Measurements from ENCODE around the gene RBM15B.
A peak's percentile ranks its signal among the peaks of the same experiment; 100 is the strongest.

Gene RBM15B

DNA sequence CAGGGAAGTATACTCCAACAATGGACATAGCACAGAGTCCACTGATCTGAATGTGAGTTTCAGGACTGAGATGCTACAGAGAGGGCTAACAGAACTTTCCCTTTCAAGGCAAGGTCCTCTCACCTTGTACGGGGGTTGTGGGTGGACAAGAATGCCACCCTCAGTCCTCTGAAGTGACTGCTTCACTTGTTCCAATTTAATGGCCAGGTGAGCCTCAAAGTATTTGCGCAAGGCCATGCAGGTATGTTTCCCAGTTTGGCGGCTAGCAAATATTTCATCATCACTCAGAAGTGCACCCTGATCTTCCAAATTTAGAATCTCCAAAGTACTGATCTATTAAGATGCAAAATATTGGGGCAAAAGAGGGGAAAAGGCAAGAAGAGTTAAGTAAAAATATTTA lies 38.1 kb downstream of the RBM15B start:
- TF ChIP-seq TAF1 (IDR thresholded peaks at IDR 0.05; ENCODE audit: low read depth) (no peak), TCF12 (IDR thresholded peaks at IDR 0.05; ENCODE audit: low read depth) (no peak), EP300 (IDR thresholded peaks at IDR 0.05; ENCODE audit: borderline replicate concordance) (no peak), ZBTB7A (IDR thresholded peaks at IDR 0.05; ENCODE audit: low read depth) (no peak), FOXM1 (IDR thresholded peaks at IDR 0.05; ENCODE audit: borderline replicate concordance, low read depth) (no peak), CEBPB (IDR thresholded peaks at IDR 0.05) (no peak), EGR1 (IDR thresholded peaks at IDR 0.05) (no peak), CREB1 (IDR thresholded peaks at IDR 0.05; ENCODE audit: low read depth) (no peak)
- TF ChIP-seq, protein P1, sequence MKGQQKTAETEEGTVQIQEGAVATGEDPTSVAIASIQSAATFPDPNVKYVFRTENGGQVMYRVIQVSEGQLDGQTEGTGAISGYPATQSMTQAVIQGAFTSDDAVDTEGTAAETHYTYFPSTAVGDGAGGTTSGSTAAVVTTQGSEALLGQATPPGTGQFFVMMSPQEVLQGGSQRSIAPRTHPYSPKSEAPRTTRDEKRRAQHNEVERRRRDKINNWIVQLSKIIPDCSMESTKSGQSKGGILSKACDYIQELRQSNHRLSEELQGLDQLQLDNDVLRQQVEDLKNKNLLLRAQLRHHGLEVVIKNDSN (IDR thresholded peaks at IDR 0.05), result no peak

DNA sequence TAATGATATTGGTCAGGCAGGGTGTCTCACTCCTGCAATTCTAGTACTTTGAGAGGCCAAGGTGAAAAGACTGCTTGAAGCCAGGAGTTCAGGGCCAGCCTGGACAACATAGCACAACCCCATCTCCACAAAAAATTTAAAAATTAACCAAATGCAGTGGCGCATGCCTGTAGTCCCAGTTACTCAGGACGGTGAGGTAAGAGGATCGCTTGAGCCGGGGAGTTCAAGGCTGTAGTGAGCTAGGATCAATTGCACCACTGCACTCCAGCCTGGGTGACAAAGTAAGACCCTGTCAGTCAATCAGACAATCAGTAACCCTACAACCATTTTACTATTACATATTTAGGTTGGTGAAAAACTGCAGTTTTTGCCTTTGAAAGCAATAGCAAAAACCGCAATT lies 43.0 kb downstream of the RBM15B start:
- TF ChIP-seq, protein P1 (IDR thresholded peaks at IDR 0.05), result no peak
- TF ChIP-seq, protein P2, sequence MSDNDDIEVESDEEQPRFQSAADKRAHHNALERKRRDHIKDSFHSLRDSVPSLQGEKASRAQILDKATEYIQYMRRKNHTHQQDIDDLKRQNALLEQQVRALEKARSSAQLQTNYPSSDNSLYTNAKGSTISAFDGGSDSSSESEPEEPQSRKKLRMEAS (IDR thresholded peaks at IDR 0.05), result no peak
- TF ChIP-seq NFIC (IDR thresholded peaks at IDR 0.05) (no peak), CEBPB (IDR thresholded peaks at IDR 0.05) (no peak), FOXM1 (IDR thresholded peaks at IDR 0.05; ENCODE audit: borderline replicate concordance, low read depth) (no peak), CREB1 (IDR thresholded peaks at IDR 0.05; ENCODE audit: low read depth) (no peak), TCF12 (IDR thresholded peaks at IDR 0.05; ENCODE audit: low read depth) (no peak), TAF1 (IDR thresholded peaks at IDR 0.05; ENCODE audit: low read depth) (no peak), EGR1 (IDR thresholded peaks at IDR 0.05) (no peak), TEAD4 (IDR thresholded peaks at IDR 0.05) (no peak), RAD21 (IDR thresholded peaks at IDR 0.05; ENCODE audit: low read depth) (no peak), ZBTB7A (IDR thresholded peaks at IDR 0.05; ENCODE audit: low read depth) (no peak), EP300 (IDR thresholded peaks at IDR 0.05; ENCODE audit: borderline replicate concordance) (no peak), YY1 (IDR thresholded peaks at IDR 0.05; ENCODE audit: low read depth) (no peak)
- TF ChIP-seq, protein P3, sequence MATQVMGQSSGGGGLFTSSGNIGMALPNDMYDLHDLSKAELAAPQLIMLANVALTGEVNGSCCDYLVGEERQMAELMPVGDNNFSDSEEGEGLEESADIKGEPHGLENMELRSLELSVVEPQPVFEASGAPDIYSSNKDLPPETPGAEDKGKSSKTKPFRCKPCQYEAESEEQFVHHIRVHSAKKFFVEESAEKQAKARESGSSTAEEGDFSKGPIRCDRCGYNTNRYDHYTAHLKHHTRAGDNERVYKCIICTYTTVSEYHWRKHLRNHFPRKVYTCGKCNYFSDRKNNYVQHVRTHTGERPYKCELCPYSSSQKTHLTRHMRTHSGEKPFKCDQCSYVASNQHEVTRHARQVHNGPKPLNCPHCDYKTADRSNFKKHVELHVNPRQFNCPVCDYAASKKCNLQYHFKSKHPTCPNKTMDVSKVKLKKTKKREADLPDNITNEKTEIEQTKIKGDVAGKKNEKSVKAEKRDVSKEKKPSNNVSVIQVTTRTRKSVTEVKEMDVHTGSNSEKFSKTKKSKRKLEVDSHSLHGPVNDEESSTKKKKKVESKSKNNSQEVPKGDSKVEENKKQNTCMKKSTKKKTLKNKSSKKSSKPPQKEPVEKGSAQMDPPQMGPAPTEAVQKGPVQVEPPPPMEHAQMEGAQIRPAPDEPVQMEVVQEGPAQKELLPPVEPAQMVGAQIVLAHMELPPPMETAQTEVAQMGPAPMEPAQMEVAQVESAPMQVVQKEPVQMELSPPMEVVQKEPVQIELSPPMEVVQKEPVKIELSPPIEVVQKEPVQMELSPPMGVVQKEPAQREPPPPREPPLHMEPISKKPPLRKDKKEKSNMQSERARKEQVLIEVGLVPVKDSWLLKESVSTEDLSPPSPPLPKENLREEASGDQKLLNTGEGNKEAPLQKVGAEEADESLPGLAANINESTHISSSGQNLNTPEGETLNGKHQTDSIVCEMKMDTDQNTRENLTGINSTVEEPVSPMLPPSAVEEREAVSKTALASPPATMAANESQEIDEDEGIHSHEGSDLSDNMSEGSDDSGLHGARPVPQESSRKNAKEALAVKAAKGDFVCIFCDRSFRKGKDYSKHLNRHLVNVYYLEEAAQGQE (IDR thresholded peaks at IDR 0.05; ENCODE audit: low read depth), result no peak

DNA sequence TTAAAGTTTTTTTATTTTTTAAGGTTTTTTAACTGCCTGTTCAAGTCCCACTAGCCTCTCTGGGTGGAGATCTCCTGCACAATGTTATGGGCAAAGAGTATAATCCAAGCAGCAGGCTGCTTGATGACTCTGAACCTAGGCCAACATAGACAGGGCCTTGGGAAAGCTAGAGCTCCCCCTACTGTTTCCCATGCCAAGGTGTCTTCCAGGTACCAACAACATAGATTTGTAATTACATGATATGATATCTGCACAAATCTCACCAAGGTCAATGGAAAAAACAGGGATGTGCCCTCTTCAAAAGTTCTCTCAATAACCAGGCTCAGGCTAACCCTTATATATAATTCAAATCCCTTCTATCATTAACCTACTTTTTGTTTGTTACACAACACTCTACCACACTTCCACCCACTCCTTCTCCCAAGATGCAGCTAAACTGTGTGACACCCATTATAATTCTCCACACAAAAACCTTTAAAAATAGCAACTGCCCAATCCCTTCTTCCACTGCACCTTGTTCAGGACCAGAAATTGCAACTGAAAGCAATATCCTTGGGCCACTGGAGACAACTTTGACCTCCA lies 43.8 kb downstream of the RBM15B start:
- TF ChIP-seq RAD21 (IDR thresholded peaks at IDR 0.05; ENCODE audit: low read depth), result peak; percentile 26; the same call in 1 of the 2 replicates
- TF ChIP-seq, protein P1 (IDR thresholded peaks at IDR 0.05), result no peak

DNA sequence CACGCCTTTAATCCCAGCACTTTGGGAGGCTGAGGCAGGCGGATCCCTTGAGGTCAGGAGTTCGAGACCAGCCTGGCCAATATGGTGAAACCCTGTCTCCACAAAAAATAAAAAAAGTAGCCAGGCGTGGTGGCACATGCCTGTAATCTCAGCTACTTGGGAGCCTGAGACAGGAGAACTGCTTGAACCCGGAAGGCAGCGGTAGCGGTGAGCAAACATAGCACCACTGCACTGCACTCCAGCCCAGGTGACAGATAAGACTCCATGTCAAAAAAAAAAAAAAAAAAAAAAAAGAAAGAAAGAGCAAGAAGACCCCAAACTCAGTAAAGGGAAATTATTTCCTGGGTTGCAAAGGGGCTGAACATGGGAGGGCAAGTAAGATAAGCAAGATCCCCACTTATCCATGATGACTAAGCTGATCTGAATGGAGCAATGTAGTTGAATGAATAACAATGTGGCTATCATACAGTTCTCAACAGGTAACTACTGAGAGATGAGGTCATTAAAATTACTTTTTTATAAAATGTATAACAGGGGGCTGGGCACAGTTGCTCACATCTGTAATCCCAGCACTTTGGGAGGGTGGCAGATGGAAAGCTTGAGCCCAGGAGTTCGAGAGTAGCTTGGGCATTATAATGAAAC lies 46.0 kb downstream of the RBM15B start:
- TF ChIP-seq, protein P2 (IDR thresholded peaks at IDR 0.05), result no peak

DNA sequence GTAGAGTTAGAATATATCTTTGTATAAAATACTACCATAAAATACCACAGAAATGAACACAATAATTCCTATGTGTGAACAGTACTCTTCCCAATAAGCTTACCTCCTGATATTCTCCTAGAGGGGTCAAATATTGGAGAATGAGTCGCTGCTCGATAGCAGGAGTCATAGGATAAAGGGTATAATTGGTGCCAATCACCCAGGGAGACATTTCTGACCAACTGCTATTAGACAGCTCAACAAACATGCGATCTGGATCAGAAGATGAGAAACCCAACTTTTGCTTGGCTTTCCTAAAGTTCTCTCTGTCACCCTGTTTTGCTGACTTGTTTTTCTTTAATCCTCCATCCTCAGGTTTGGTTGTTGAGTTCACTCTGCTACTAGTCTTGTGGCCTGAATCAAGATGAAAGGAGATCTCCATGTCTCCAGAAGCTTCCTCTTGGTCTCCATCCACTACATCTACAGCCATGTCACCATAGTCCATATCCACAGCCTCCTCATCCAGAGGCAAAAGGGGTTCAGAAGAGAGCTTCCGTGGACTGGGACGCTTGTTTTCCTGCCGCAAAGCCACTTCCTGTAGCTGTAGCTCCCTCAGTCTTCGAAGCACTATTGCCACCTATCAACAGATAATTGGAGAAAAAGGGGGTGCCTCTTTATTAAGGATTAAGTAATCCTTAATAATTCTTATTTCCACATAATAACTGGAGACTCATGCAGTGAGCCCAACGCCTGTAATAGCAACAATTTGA lies 50.4 kb downstream of the RBM15B start:
- no peak for TF ChIP-seq YY1 (IDR thresholded peaks at IDR 0.05; ENCODE audit: low read depth)
- TF ChIP-seq TAF1 (IDR thresholded peaks at IDR 0.05; ENCODE audit: low read depth), result no peak
- TF ChIP-seq, protein P2 (IDR thresholded peaks at IDR 0.05), result no peak
- TF ChIP-seq TCF12 (IDR thresholded peaks at IDR 0.05; ENCODE audit: low read depth), result no peak
- TF ChIP-seq EP300 (IDR thresholded peaks at IDR 0.05; ENCODE audit: borderline replicate concordance), result no peak
- TF ChIP-seq TEAD4 (IDR thresholded peaks at IDR 0.05), result no peak
- TF ChIP-seq, protein P3 (IDR thresholded peaks at IDR 0.05; ENCODE audit: low read depth), result no peak
- no peak for TF ChIP-seq RAD21 (IDR thresholded peaks at IDR 0.05; ENCODE audit: low read depth)
- no peak for TF ChIP-seq EGR1 (IDR thresholded peaks at IDR 0.05)
- no peak for TF ChIP-seq FOXM1 (IDR thresholded peaks at IDR 0.05; ENCODE audit: borderline replicate concordance, low read depth)
- no peak for TF ChIP-seq CEBPB (IDR thresholded peaks at IDR 0.05)
- TF ChIP-seq ZBTB7A (IDR thresholded peaks at IDR 0.05; ENCODE audit: low read depth), result no peak
- no peak for TF ChIP-seq NFIC (IDR thresholded peaks at IDR 0.05)
- TF ChIP-seq, protein P1 (IDR thresholded peaks at IDR 0.05), result no peak
- TF ChIP-seq CREB1 (IDR thresholded peaks at IDR 0.05; ENCODE audit: low read depth), result no peak
